Fibroblast of skin of scalp (primary cell): ENCODE results near the gene PTPRG.

ENCODE experiments used
- DNase-seq: peaks from one replicate; pipeline ENCODE4 v3.0.0-alpha.2; 2013

Gene PTPRG

DNA sequence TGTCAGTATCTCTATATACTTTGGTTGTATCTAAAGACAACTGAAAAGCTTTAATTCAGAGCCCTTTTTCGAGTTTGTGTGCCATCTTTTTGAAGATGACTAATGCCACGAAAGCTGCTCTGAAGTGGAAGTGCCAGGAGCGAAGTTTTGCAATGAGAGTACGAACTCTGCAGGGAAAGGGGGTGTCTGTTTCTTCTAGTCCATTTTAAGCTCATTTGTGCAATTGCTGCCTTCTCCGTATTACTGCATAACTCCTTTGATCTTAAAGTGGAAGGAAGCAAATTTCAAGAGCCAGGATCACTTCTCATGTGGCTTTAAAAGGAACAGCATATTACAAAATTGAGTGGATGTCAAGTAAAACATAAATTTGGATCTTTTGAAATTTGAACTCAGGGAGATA is 566.7 kb downstream of the PTPRG start:
- DNase-seq: no peak

DNA sequence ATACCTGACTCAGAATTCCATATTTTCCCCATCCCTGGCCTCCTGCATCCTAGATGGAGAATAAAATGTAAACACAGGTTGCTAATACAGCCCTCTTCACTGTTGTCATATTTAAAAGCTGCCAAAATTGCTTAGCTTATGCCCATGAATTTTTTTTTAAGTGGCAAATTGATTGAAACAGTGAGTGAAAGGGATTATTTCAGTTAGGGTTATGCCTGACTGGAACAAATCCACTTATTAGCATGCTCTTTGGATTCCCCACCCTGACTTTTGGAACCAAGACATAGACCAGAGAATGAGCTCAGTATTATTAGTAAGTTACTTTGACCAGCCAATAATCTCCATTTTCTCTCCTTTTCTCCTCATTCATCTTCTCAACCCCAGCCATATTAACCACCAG is 567.3 kb downstream of the PTPRG start:
- DNase-seq: no peak

DNA sequence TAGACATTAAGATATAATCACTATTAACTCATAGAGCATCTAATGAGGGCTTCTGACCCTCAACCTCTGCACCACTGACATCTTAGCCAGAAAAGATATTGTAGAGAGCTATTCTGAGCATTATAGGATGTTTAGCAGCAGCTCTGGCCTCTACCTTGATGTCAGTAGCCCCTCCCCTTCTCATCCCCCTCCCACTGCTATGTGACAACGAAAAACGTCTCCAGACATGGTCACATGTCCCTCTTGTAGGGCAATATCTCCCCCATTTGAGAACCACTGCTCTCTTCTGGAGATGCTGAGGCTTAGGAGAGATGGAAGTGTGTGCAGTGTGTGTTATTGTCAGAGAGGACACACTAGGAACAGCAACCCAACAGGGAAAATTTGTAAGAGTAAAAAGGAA is 569.7 kb downstream of the PTPRG start:
- DNase-seq: no peak

DNA sequence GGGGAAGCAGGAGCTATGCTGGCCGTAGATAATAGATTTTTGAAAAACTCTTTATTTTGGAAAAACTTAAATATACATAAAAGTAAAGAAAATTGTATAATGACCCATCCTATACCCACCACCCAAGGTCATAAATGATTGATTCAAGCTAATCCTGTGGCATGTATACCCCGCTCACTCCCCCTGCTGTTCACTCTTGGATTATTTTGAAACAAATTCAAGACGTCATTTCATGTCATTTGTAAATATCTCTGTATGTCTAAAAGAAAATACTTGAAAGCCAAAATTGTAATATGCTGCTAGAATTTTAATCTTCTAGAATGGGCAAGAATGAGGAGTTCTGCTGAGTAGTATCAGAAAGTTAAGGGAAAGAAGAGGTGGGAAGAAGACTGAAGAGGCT is 570.2 kb downstream of the PTPRG start:
- peak; percentile 28 for DNase-seq

DNA sequence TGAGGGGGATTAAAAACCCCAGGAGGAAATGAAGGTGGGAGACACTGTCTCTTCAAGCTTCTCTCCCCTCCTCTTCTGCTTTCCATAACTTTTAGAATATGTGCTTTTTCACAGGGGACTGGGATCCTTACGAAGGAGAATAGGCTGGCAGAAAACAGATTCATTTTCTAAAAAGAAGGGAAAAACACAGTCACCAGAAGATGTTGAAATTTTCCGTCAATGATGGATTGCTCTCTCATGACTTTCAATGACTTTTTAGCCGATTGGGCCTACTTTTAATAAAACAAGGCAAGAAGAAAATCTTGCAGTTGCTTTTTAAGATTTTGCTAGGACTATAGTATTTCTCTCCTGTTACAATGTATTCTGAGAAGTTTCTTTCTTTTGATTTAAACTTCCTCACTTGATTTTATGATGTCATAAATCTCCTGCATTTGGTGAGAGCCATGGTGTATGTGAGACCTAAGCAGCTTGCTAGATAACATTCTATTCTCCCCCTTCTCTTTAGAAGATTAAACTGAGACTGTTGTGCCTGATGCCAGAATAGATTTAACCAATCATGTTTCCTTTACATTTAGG is 570.7 kb downstream of the PTPRG start:
- DNase-seq: no peak

DNA sequence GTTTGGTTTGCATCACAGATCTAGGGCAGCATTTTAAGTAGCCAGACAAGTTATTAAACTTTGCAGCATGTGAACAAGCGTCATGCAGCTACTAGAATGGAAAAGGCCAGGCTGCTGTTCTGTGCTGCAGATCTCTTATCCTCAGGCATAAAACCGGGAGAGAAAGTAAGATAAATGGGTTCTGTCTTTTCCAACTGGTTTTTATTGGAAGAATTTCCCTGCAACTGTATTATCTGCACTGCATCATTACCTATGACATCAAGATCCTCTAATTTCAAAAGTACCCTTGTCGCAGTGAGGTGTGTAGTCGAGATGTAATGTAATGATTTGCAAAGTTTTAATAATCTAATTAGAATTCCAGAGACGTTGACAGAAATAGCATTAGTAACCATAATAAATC is 571.6 kb downstream of the PTPRG start:
- no peak for DNase-seq

DNA sequence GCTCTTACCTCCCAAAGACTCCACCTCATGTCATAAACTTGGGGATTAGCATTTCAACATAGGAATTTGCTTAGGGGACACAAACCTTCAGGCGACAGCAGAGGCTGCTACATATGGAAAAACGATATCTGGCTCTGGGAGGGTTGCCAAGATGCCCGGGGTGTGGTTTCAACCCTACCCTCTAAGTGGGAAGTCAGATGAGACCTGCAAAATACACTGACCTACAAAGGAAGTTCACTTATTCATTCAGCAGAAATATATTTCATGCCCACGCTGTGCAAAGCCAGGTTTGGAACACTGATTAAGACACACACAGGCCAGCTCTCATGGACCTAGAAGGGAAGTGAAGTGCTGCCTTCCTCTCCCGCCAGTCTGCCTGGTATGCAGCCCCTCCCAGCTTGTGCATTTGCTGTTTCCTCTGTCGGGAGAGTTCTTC is 572.7 kb downstream of the PTPRG start:
- DNase-seq: peak; percentile 24

DNA sequence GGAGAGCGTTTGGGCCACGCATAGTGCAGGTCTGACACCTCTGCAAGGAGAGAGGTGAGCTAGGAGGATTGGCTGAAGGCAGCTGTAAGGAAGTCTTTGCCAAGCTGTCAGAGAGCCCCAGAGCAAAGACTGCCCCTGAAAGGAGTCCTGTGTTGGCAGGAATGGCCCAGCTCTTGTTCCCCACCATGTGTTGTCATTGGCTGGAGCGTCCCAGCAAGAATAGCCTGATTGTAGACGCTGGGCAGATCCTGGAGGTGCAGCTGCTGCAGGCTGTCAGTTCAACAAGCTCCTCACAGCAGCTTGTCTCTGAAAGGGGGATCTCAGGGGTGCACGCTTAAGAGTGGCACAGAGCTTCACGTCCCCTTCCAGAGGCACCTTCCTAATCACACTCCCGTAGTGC is 574.4 kb downstream of the PTPRG start:
- no peak for DNase-seq

DNA sequence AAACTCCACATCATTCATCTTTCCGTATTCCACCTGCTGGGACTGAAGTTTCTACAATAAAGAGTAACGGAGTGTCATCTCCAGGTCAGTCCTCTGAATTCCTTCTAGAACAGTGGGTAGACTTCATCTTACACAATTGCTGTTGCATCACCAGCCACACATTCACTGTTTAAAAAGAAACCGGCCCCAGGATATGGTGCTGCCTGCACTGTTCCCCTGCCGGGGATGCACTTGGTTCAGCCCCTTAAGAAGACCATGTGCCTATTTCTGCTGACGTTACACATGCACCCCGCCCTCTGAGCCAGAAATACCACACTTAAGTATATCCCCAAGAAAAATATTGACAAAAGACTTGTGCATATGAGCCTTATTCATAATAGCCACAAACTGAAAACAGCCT is 578.6 kb downstream of the PTPRG start:
- DNase-seq: no peak

DNA sequence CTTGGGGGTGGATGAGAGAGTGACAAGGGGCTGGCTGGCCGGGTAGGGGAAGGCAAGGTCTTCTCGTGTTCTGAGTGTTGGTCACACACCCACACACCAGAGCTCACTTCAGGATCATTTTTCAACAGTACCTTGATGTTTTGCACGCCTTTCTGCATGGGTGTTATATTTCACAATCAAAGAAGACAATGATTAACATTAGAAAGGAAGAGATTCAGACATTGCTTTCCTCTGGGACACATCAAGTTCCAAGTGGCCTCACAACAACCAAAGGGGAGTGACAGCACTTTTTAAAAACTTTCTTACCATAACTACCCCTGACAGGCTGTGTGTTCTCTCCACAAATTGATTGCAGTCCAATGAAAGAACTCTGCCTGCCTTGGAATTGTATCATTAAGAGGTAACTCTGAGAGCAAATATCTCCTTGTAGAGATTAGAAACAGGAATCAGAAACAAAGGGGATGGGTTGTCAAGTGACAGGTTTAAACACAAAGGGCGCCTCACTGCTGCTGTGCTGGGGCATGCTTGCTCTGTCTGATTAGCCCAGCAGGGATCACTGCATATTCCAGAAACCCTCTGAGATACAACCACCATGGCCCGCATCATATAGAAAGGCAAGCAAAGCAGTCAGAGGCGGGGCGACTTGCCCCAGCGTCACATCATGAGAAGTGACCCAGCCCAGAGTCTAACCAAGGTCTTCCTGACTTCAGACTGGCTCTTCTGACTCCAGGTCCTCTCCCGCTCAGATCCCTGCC is 581.1 kb downstream of the PTPRG start:
- no peak for DNase-seq

DNA sequence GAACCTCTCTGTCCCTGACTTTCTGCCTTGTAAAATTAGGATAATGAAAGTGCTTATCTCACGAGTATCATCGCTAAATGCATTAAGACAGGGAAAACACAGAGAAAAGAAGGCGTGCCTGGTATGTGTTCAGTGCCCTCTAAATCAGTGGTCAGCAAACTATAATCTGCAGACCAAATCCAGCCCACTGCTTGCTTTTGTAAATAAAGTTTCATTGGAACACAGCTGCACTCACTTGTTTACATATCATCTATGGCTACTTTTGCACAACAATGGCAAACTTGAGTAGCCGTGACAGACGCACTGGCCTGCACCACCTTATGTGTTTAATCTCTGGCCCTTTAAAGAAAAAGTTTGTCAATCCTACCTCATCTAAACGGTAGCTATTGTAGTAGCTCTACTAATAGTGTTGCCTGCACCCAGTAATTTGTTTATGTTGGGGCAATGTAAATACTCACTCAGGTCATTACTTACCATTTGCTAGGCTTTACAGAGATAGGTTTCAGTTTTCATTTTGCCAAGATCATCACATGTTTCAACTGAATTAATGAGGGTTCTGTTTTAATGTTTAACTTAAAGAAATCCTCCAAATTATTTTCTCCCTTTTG is 582.6 kb downstream of the PTPRG start:
- no peak for DNase-seq

DNA sequence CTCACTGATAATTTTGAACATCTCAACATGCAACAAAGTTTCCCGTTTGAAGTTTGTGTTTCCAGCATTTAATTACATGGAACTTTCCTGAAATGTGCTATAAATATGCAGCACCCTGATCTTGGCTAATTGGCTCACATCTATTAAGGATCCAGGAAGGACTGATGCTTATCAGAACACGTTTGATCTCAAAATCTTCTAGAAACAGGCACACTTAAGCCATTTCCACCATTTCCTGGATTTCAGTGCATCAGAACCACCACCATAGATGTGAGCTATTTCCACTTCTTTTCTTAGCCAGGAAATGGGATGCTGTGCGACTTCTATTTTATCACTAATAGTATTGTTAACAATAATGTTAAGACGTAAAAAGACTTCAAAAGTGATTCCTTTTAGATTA is 583.1 kb downstream of the PTPRG start:
- DNase-seq: no peak

DNA sequence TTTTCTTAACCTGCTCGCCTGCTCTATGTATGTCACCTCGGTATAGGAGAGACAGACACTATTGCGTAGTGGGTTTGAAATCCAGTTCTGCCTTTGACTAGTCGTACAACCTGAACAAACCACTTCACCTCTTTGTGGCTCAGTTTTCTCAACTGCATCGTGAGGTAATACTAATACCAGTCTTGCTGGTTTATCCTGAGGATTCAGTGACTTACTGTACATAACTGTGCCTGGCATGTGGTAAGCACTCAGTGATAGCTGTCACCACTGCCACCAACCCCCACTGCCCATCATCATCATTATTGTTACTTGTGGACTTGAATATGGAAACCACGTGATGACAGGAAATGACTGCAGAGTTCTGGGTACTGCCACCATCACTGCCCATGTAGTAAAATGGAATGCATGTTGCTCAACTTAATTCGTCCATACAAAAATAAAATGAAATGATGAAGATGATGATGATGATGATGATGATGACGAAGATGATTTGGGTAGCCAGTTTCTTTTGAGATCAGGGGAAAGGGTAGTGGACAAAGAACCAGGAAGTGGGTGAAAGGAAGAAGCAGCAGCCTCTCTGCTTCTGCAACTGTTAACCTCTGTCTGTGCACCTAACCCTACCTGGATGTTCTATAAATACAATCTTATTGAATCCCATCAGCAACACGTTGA is 583.9 kb downstream of the PTPRG start:
- DNase-seq: peak; percentile 10

DNA sequence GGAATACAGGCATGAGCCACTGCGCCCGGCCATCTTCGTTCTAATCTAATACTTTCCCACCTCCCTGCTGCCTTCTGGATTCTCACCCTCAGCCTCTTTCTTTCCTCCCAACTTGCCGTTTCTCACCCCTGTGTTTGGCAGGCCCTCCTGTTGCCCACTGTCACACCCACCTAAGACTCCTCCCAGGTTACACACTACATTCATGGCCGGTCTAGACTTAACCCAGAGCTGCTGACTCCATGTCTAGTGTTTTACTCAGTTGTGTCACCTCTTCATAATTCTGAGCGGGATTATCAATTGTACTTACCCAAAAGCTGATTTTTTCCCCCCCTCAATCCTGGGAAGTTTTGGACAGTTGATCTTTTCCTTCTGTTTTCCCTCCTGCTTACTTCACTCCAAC is 588.2 kb downstream of the PTPRG start:
- DNase-seq: no peak

DNA sequence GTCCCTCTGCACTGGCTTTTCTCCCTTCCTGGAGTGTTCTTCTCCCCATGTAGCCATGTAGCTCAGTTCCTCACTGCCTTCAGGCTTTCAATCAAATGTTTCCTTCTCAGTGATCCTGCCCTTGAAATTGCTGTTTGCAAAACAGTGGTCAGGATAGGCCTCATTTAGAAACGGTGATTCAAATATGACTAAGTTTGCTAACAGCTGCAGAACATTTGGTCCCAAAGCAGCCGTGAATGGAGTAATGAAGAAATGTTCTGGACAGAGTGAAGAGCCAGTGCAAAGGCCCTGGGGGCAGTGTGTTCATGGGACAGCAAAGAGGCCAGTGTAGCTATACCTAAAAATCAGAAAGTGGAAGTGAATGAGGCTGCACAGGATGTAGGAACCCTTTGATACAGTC is 588.6 kb downstream of the PTPRG start:
- DNase-seq: peak; percentile 14

DNA sequence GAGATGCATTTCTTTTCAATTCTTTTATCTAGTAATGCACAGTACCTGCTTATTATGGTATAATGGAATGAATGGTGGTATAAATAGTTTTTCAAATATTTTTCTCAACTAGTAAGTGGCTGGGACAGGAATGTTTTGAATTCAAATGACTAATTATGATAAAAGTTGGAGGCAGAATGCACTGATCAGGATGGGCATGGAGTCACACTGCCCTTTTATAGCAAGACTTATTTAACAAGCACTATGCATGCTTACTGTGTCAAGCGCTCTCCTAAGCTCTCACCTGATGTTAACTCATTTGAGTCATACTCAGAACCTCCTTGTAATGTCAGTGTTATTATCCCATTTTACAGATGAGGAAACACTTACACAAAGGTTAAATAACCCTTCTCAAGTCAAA is 590.2 kb downstream of the PTPRG start:
- peak; percentile 33 for DNase-seq

DNA sequence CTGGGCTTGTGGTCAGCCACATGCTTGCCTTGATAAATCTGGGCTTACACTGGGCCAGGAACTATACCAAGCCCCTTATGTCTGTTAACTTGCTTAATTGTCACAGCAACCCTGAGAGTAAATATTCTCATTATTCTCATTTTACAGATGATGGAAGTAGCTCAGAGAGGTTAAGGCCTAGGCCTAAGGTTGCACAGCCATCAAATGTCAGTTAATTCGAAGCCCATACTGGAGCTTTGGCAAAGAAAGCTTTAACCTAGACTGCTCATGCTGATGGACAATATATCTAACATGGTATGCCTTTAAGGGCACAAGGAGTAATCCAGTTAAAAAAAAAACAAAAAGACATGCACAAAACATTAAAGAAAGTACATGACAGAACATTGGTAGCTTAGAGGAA is 591.9 kb downstream of the PTPRG start:
- no peak for DNase-seq

DNA sequence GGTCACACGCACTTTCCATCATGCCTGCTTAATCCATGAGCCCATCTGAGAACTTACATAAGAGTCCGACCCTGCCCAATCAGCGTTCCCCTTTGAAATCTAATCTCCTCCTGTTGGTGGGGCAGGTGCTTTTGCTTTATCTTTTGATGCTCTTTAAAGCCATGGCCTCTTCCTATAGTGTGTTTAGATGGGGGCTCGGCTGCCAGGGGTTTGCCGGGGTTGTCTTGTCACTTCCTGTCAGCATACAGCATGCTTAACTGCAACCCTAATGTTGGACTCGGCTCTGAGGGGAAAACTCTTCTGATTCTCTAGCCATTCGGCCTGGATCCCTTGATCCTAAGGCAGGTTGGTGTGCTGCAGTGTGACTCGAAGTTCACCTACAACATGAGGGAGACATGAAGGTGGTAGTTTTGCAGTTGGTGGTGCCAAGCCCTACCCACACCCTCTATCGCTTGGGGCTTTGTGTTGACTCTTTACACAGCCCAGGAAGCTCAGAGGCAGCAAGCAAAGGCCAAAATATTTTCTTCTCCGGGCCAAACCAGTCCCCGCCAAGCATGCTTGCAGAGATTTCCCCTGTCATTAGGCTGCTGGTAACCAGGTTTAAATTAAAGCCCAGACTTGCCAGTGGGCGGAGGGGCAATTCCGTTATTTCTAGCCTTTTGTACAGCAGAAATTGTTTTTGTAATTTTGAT is 593.2 kb downstream of the PTPRG start:
- no peak for DNase-seq

DNA sequence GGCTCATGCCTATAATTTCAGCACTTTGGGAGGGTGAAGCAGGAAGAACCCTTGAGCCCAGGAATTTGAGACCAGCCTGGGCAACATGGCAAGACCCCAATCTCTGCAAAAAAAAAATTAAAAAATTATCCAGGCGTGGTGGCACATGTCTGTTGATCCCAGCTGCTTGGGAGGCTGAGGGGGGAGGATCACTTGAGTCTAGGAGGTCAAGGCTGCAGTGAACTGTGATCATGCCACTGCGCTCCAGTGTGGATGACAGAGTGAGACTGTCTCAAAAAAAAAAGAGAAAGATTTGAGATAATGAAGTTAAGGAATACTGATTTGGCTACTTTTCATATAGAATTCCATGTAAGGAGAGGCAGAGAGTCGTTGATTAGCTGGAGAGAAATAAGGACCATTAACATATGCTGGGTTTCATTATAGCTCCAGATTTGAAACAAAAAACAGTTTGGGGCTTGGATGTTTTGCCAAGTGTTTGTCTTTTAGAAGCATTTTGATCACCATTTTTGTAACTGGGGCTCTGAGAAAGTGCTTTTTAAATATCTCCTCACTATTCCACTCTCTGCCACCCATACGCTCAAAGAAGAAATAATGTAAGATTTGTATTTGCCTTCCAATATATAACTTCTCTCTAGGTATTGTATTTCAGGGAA is 597.8 kb downstream of the PTPRG start:
- DNase-seq: no peak

DNA sequence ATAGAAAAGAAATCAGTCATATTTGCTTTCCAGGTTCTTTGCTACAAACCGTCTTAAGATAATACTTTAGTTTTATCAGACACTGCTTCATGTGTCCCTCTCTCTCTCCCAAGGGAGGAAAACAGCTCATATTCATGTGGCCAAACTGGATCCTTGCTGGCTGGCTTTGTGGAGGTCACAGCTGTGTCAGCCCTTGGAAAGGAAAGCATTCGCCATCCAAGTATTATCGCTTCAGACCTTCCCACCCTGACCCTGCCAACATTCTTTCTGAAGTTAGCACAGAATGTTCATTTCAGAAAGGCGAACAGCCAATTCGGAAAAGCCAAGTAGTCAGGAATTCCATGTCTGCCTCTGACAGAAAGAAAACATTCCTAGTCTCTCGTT is 598.3 kb downstream of the PTPRG start:
- peak; percentile 52 for DNase-seq

DNA sequence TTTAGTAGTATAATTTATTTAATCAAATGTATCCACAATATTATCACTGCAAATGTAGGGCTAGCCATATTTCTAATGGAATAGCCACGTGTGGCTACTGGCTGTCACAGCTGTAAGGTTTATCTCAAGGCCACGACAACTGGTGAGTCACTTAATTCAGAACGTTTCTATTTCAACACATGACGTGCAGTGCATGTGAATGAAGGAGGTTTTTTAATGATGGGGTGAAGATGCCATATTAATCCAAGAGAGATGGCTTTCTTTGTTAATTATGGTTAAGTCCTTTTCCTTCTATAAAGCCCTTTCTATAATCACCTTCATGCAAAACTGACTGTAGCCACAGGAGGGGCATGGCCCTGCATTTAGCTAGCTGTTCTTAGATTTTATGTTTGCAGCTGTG is 600.0 kb downstream of the PTPRG start:
- DNase-seq: no peak

DNA sequence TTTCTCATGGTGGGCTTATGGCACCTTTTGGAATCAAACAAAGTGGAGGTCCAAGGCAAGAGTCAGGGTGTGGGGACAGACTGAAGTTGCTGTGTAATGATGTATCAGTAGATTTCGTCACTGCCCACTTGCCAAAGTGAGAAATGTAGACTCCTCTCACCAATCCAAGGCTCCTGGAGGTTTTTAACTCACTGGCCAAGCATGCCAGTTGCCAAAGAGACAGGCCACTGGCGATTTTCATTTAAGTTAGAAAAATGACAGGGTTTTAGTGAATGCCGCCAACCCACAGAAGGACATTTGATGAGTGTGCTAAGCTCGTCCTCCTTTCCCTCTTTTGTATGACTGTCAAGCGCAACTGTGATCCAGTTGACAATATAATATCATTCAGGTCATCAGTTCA is 602.8 kb downstream of the PTPRG start:
- DNase-seq: no peak

DNA sequence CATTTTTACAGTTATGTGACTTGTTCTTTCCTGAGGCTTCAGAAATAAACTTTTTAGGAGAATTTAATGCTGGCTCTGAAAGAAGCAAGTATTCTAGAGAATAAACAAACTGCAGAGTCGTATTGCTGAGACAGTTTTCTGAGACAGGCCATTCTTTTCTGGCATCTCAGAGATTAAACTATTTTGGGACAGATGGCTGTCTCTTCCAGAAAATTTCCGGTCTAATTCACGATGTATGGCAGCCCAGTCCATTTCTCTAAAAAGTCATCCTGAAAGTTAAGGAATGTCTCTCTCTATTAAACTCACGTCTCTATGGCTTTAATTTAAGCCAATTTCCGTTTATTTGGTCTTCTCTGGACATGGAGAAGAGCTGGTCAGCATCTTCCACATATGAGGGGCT is 603.4 kb downstream of the PTPRG start:
- DNase-seq: no peak
